Stomach (tissue), 4 donors: ENCODE data around the gene NXPH1.

Experiments
- EP300 ChIP-seq: sonication (generic); formaldehyde crosslinking; IDR thresholded peaks from one replicate; pipeline ENCODE4 v1.6.1; 2017; ENCODE audit warnings: antibody characterized with exemption
- TF ChIP-seq, protein P1 (sequence below), 7 experiments: fragments of 450-650 bp in 4 of 7; fragments of 200-600 bp in 3 of 7; sonication (generic) in 3 of 7; IDR thresholded peaks; one replicate each; pipeline ENCODE4 v1.5.1; 2016 to 2019; ENCODE audit warnings: antibody characterized with exemption in 7 of 7, control low read depth in 2 of 7, mild to moderate bottlenecking in 1 of 7

DNA sequence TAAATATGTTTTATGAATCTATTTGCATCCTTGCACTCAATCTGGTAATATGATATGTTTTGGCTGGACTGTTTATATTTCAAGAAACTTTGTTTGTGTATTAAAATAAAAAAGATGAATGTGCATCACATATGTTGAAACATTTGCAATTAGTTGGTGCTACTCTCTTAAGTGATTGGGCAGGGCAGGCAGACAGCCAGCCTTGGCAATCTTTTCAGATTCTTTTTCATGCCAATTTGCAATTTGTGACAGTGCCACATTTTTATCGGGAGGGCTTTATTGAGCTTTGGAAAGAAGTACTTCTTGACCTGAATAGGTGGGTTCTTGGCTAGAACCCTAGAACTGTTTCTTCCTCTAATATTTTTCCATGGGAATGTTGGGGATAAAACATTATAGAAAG is 152.2 kb downstream of the NXPH1 start:
- TF ChIP-seq, protein P1, sequence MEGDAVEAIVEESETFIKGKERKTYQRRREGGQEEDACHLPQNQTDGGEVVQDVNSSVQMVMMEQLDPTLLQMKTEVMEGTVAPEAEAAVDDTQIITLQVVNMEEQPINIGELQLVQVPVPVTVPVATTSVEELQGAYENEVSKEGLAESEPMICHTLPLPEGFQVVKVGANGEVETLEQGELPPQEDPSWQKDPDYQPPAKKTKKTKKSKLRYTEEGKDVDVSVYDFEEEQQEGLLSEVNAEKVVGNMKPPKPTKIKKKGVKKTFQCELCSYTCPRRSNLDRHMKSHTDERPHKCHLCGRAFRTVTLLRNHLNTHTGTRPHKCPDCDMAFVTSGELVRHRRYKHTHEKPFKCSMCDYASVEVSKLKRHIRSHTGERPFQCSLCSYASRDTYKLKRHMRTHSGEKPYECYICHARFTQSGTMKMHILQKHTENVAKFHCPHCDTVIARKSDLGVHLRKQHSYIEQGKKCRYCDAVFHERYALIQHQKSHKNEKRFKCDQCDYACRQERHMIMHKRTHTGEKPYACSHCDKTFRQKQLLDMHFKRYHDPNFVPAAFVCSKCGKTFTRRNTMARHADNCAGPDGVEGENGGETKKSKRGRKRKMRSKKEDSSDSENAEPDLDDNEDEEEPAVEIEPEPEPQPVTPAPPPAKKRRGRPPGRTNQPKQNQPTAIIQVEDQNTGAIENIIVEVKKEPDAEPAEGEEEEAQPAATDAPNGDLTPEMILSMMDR (IDR thresholded peaks at IDR 0.05), result no peak
- TF ChIP-seq EP300, result no peak
